Osteocyte (in vitro differentiated cells): ENCODE results near the gene DBF4B. TPM values are rescaled to one million over a fixed set of nuclear protein-coding genes. Genes with fewer than 3 reads are reported as not detected.
"Not testable (repeated sequence)": the region's sequence is repeated elsewhere in the genome, so short reads cannot be mapped to it uniquely, and the experiment has no call there.

Source experiments
- DNase-seq: peaks from one replicate; pipeline ENCODE4 v3.0.0; 2021; ENCODE audit warnings: mixed read lengths; ENCODE audit not compliant: unreplicated experiment; ENCODE audit errors: extremely low spot score
- H3K27ac Mint-ChIP-seq: one replicate; pipeline ENCODE4 v1.8.0; 2021; ENCODE audit warnings: mild to moderate bottlenecking, mixed read lengths; ENCODE audit not compliant: unreplicated experiment
- H3K27me3 Mint-ChIP-seq: one replicate; pipeline ENCODE4 v1.8.0; 2021; ENCODE audit warnings: mixed read lengths; ENCODE audit not compliant: unreplicated experiment
- H3K36me3 Mint-ChIP-seq: one replicate; pipeline ENCODE4 v1.8.0; 2021; ENCODE audit warnings: mixed read lengths; ENCODE audit not compliant: unreplicated experiment
- H3K4me1 Mint-ChIP-seq: one replicate; pipeline ENCODE4 v1.8.0; 2021; ENCODE audit warnings: mixed read lengths; ENCODE audit not compliant: unreplicated experiment
- H3K4me3 Mint-ChIP-seq: one replicate; pipeline ENCODE4 v1.8.0; 2021; ENCODE audit warnings: mild to moderate bottlenecking, moderate library complexity, mixed read lengths; ENCODE audit not compliant: unreplicated experiment
- H3K9me3 Mint-ChIP-seq: one replicate; pipeline ENCODE4 v1.8.0; 2021; ENCODE audit warnings: mixed read lengths; ENCODE audit not compliant: unreplicated experiment
- CTCF ChIP-seq: fragments of 200-600 bp; sonication (generic); IDR thresholded peaks from 2 replicates; pipeline ENCODE4 v1.5.0; 2021; ENCODE audit warnings: antibody characterized with exemption, mild to moderate bottlenecking, moderate library complexity
- total RNA-seq: library from RNA; stranded (reverse); gene quantifications from 2 replicates; pipeline ENCODE4 v1.2.1, GENCODE V29; 2021

Gene DBF4B
- total RNA-seq, 1 donor from 2014 or later = 9.2 TPM

- Mint-ChIP-seq H3K9me3 (no peaks in the 10 kb centered on the region), H3K27ac (no peak overlapping the region), H3K4me1 (no peaks in the 10 kb centered on the region), H3K36me3 (peaks cover 2% of the 10 kb centered on the region), H3K4me3 (no peak overlapping the region), H3K27me3 (no peaks in the 10 kb centered on the region)
- TF ChIP-seq CTCF = no peak
- no peak for DNase-seq
Measured at GRCh38 chr17:44736551-44737240, 28.2 kb downstream of the DBF4B start.

- H3K9me3 Mint-ChIP-seq = no peaks in the 10 kb centered on the region
- no peak for TF ChIP-seq CTCF
- no peaks in the 10 kb centered on the region for H3K36me3 Mint-ChIP-seq
- no peak overlapping the region for H3K27ac Mint-ChIP-seq
- H3K4me1 Mint-ChIP-seq = no peaks in the 10 kb centered on the region
- H3K27me3 Mint-ChIP-seq = no peaks in the 10 kb centered on the region
- DNase-seq = no peak
- no peak overlapping the region for H3K4me3 Mint-ChIP-seq
Measured at GRCh38 chr17:44738214-44738906, 29.9 kb downstream of the DBF4B start.

- no peaks in the 10 kb centered on the region for H3K9me3 Mint-ChIP-seq
- no peak overlapping the region for H3K27ac Mint-ChIP-seq
- H3K4me3 Mint-ChIP-seq = no peak overlapping the region
- no peak for TF ChIP-seq CTCF
- H3K4me1 Mint-ChIP-seq = no peaks in the 10 kb centered on the region
- H3K36me3 Mint-ChIP-seq = no peaks in the 10 kb centered on the region
- H3K27me3 Mint-ChIP-seq = no peaks in the 10 kb centered on the region
- DNase-seq = no peak
Measured at GRCh38 chr17:44741316-44741715, 32.9 kb downstream of the DBF4B start.

GRCh38 chr17:44745301-44745700 lies 36.8 kb downstream of the DBF4B start:
- Mint-ChIP-seq H3K36me3 (peaks cover 9% of the 10 kb centered on the region), H3K4me1 (no peaks in the 10 kb centered on the region), H3K9me3 (no peaks in the 10 kb centered on the region), H3K27ac (no peak overlapping the region), H3K4me3 (no peak overlapping the region), H3K27me3 (no peaks in the 10 kb centered on the region)
- no peak for DNase-seq
- TF ChIP-seq CTCF = no peak

GRCh38 chr17:44745738-44746137 lies 37.3 kb downstream of the DBF4B start:
- H3K9me3 Mint-ChIP-seq, H3K27me3 Mint-ChIP-seq, H3K36me3 Mint-ChIP-seq, H3K4me1 Mint-ChIP-seq, H3K4me3 Mint-ChIP-seq, H3K27ac Mint-ChIP-seq, DNase-seq: not testable (repeated sequence)
